Left forelimb (tissue), 1 donor: ENCODE results near the gene TAF9B.
"Not testable (repeated sequence)": the region's sequence is repeated elsewhere in the genome, so short reads cannot be mapped to it uniquely, and the experiment has no call there.

Experiments
- DNase-seq: peaks from one replicate; pipeline ENCODE4 v3.0.0-alpha.2; 2018; ENCODE audit warnings: low spot score

Gene TAF9B

GRCh38 chrX:78139160-78140123 is at the start of gene TAF9B:
TSS of gene TAF9B (minus strand) at chrX:78139650. CDS start at chrX:78139611, 39 bp downstream.
- peak; percentile 83 for DNase-seq

GRCh38 chrX:78182881-78183280 is 43.4 kb upstream of the TAF9B start:
- DNase-seq: no peak

GRCh38 chrX:78181307-78181706 is 41.9 kb upstream of the TAF9B start:
- DNase-seq: no peak

GRCh38 chrX:78168065-78168464 is 28.6 kb upstream of the TAF9B start:
- DNase-seq: no peak

GRCh38 chrX:78165425-78165824 is 26.0 kb upstream of the TAF9B start:
- DNase-seq: no peak

GRCh38 chrX:78163175-78163574 is 23.7 kb upstream of the TAF9B start:
- not testable (repeated sequence) for DNase-seq

GRCh38 chrX:78160711-78161110 is 21.3 kb upstream of the TAF9B start:
- DNase-seq: not testable (repeated sequence)

- not testable (repeated sequence) for DNase-seq
These were observed 18.4 kb upstream of the TAF9B start for GRCh38 chrX:78157846-78158245.

- not testable (repeated sequence) for DNase-seq
These were observed 17.9 kb upstream of the TAF9B start for GRCh38 chrX:78157373-78157772.

GRCh38 chrX:78147002-78147540 is 7.6 kb upstream of the TAF9B start:
- not testable (repeated sequence) for DNase-seq

- DNase-seq: no peak
These were observed 756 bp upstream of the TAF9B start for GRCh38 chrX:78140206-78140605.

- DNase-seq: no peak
These were observed 6.1 kb downstream of the TAF9B start for GRCh38 chrX:78133238-78133960.

- DNase-seq: no peak
These were observed 8.3 kb downstream of the TAF9B start for GRCh38 chrX:78131117-78131516.

- DNase-seq: no peak
These were observed 9.1 kb downstream of the TAF9B start for GRCh38 chrX:78130396-78130795.

- DNase-seq: no peak
These were observed 9.7 kb downstream of the TAF9B start for GRCh38 chrX:78129714-78130113.

GRCh38 chrX:78125781-78126180 is 13.7 kb downstream of the TAF9B start:
- not testable (repeated sequence) for DNase-seq

- no peak for DNase-seq
These were observed 14.3 kb downstream of the TAF9B start for GRCh38 chrX:78125148-78125547.

GRCh38 chrX:78124307-78124706 is 15.1 kb downstream of the TAF9B start:
- no peak for DNase-seq

GRCh38 chrX:78123190-78123589 is 16.3 kb downstream of the TAF9B start:
- no peak for DNase-seq

- no peak for DNase-seq
These were observed 19.8 kb downstream of the TAF9B start for GRCh38 chrX:78119521-78120227.

GRCh38 chrX:78118628-78119027 is 20.8 kb downstream of the TAF9B start:
- DNase-seq: no peak

GRCh38 chrX:78116766-78117165 is 22.7 kb downstream of the TAF9B start:
- DNase-seq: no peak
